PC-3 (cell line): Measurements from ENCODE around the gene SYS1. TPM values are rescaled to one million over a fixed set of nuclear protein-coding genes. Genes with fewer than 3 reads are reported as not detected.

Source experiments
- ATAC-seq: fragments of 200-7000 bp; cut with Tn5 transposase; 2 replicates; pipeline ENCODE4 v1.9.1; 2020; ENCODE audit warnings: mild to moderate bottlenecking, moderate library complexity
- BruUV-seq: library from RNA; stranded (reverse); fragments of 400-500 nt; replicated peaks from 2 replicates; lab custom pipeline; 2021; lab: Mats Ljungman, UMichigan
- CTCF ChIA-PET: fragments of 300-600 bp; sonication (Branson Sonifier 250); formaldehyde crosslinking; loops from one replicate; lab custom pipeline; 2022; ENCODE audit warnings: antibody characterized with exemption; lab: Charles Lee
- POLR2A ChIA-PET: fragments of 300-600 bp; sonication (Branson Sonifier 250); formaldehyde crosslinking; loops from one replicate; lab custom pipeline; 2022; ENCODE audit warnings: antibody characterized with exemption; ENCODE audit not compliant: unreplicated experiment; lab: Charles Lee
- DNase-seq: peaks from one replicate; pipeline ENCODE4 v3.0.0-alpha.2; 2015
- H2AFZ ChIP-seq: fragments of 300-600 bp; sonication (generic); 2 replicates; pipeline ENCODE4 v1.6.0; 2016; ENCODE audit warnings: antibody characterized with exemption, low read length
- H3F3A ChIP-seq: fragments of 300-600 bp; sonication (generic); one replicate; pipeline ENCODE4 v1.6.0; 2017; ENCODE audit warnings: antibody characterized with exemption, low read length, control low read depth, mild to moderate bottlenecking; ENCODE audit not compliant: unreplicated experiment
- H3K27ac ChIP-seq: fragments of 300-600 bp; sonication (generic); 2 replicates; pipeline ENCODE4 v1.5.1; 2016; ENCODE audit warnings: mild to moderate bottlenecking, low read length
- H3K27me3 ChIP-seq: fragments of 300-600 bp; sonication (generic); 2 replicates; pipeline ENCODE4 v1.6.1; 2016; ENCODE audit warnings: low read length, mixed read lengths
- H3K36me3 ChIP-seq: fragments of 300-600 bp; sonication (generic); 2 replicates; pipeline ENCODE4 v1.6.1; 2016; ENCODE audit warnings: low read depth, mixed run types, low read length, mixed read lengths
- H3K4me1 ChIP-seq: fragments of 300-600 bp; sonication (generic); 2 replicates; pipeline ENCODE4 v1.5.1; 2016; ENCODE audit warnings: low read length; ENCODE audit not compliant: insufficient read depth
- H3K4me2 ChIP-seq: fragments of 300-600 bp; sonication (generic); 2 replicates; pipeline ENCODE4 v1.6.0; 2016; ENCODE audit warnings: low read length
- H3K4me3 ChIP-seq: fragments of 300-600 bp; sonication (generic); 2 replicates; pipeline ENCODE4 v1.5.1; 2016; ENCODE audit warnings: mild to moderate bottlenecking, low read length, mixed read lengths
- H3K79me2 ChIP-seq: fragments of 300-600 bp; sonication (generic); 2 replicates; pipeline ENCODE4 v1.6.1; 2017; ENCODE audit warnings: low read length, mixed read lengths
- H3K9ac ChIP-seq: fragments of 300-600 bp; sonication (generic); 2 replicates; pipeline ENCODE4 v1.6.0; 2016; ENCODE audit warnings: mild to moderate bottlenecking, low read length
- H3K9me2 ChIP-seq: fragments of 300-600 bp; sonication (generic); replicated peaks from 2 replicates; pipeline ENCODE4 v1.6.1; 2016; ENCODE audit warnings: mixed run types, low read length, mixed read lengths
- H3K9me3 ChIP-seq: fragments of 300-600 bp; sonication (generic); 2 replicates; pipeline ENCODE4 v1.6.1; 2016; ENCODE audit warnings: low read length, mixed read lengths
- H4K20me1 ChIP-seq: fragments of 300-600 bp; sonication (generic); 2 replicates; pipeline ENCODE4 v1.6.1; 2016; ENCODE audit warnings: low read length, mixed read lengths
- EZH2 ChIP-seq: fragments of 300-600 bp; sonication (generic); IDR thresholded peaks from one replicate; pipeline ENCODE4 v1.6.1; 2017; ENCODE audit warnings: antibody characterized with exemption, mild to moderate bottlenecking, low read length; ENCODE audit not compliant: unreplicated experiment
- EZH2phosphoT487 ChIP-seq: fragments of 300-600 bp; sonication (generic); IDR thresholded peaks from 2 replicates; pipeline ENCODE4 v1.6.1; 2018; ENCODE audit warnings: mild to moderate bottlenecking, antibody characterized with exemption, low read length, borderline replicate concordance
- intact Hi-C: fragments of 100-400 bp; cut with micrococcal nuclease; formaldehyde crosslinking; loops from 2 replicates; pipeline ENCODE4 v1.9.0; 2023
- total RNA-seq: library from RNA; depleted of rRNA; stranded (reverse); fragments of >200 nt; gene quantifications from 2 replicates; pipeline ENCODE4 v1.2.3, GENCODE V29; 2014
- TF ChIP-seq, protein P1 (sequence below): fragments of 300-600 bp; sonication (generic); conservative IDR thresholded peaks from 2 replicates; pipeline ENCODE4 v1.5.1; 2017; ENCODE audit warnings: antibody characterized with exemption, low read depth, mild to moderate bottlenecking, low read length

Gene SYS1
- total RNA-seq, 1 experiment from 2014 or later, result 45.2 TPM

- Histone ChIP-seq H3K9me3 (no peaks in the 10 kb centered on the region), H3K27me3 (no peaks in the 10 kb centered on the region), H3K9ac (no peak overlapping the region), H3K79me2 (peaks cover 11% of the 10 kb centered on the region), H3K36me3 (peaks cover 71% of the 10 kb centered on the region), H3K4me3 (no peak overlapping the region), H3K4me2 (no peak overlapping the region), H4K20me1 (peaks cover 16% of the 10 kb centered on the region; the same call in 1 of the 2 replicates), H3K4me1 (0 out of 2 replicates have a peak, but pooled peaks cover 5% of the 10 kb centered on the region), H3K27ac (no peak overlapping the region), H2AFZ (no peak overlapping the region), H3F3A (no peaks in the 10 kb centered on the region), H3K9me2 (no peaks in the 10 kb centered on the region)
- no TSS peak for BruUV-seq
- DNase-seq, result no peak
- intact Hi-C loops, result no loop called here
- peak; percentile 43 for ATAC-seq
- POLR2A ChIA-PET, result interaction anchor here (0.5 kb wide), 1 partner anchor 14 kb away, joined by 3 read pairs; no protein-coding TSS in a partner anchor
- no peak for TF ChIP-seq EZH2
- TF ChIP-seq, protein P1, sequence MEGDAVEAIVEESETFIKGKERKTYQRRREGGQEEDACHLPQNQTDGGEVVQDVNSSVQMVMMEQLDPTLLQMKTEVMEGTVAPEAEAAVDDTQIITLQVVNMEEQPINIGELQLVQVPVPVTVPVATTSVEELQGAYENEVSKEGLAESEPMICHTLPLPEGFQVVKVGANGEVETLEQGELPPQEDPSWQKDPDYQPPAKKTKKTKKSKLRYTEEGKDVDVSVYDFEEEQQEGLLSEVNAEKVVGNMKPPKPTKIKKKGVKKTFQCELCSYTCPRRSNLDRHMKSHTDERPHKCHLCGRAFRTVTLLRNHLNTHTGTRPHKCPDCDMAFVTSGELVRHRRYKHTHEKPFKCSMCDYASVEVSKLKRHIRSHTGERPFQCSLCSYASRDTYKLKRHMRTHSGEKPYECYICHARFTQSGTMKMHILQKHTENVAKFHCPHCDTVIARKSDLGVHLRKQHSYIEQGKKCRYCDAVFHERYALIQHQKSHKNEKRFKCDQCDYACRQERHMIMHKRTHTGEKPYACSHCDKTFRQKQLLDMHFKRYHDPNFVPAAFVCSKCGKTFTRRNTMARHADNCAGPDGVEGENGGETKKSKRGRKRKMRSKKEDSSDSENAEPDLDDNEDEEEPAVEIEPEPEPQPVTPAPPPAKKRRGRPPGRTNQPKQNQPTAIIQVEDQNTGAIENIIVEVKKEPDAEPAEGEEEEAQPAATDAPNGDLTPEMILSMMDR, result 0 out of 2 replicates have a peak, but pooled peaks have one; percentile 16
- no peak for TF ChIP-seq EZH2phosphoT487
- CTCF ChIA-PET, result no interaction called here
Measured at GRCh38 chr20:45329497-45330319, 33.2 kb upstream of the SYS1 start.

DNA sequence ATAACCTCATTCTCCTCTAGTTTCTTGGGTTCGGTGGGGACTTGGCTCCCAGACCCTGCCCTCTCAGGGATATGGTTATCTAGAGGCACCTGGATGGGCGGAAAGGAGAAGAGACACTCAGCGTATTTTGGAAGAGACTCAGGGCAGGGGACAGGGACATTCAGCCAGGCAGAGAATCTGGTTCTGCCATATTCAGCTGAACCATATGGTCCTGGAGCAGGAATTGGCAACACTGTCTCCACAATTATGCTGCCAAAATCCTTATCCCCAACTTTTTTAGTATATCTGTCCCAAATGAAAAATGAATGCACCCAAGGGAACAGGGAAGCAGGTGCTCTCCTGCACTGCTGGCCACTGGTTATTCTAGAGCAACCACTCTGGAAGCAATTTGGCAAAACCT lies 32.5 kb upstream of the SYS1 start:
- ChIA-PET CTCF (no interaction called here), POLR2A (no interaction called here)
- Histone ChIP-seq H3K36me3 (peaks cover 75% of the 10 kb centered on the region), H3K9me2 (no peaks in the 10 kb centered on the region), H3K4me3 (no peak overlapping the region), H3K27me3 (no peaks in the 10 kb centered on the region), H3K9ac (no peak overlapping the region), H2AFZ (no peak overlapping the region), H3K4me2 (no peak overlapping the region), H3K79me2 (peaks cover 19% of the 10 kb centered on the region), H3K4me1 (peaks cover 6% of the 10 kb centered on the region; the same call in 1 of the 2 replicates), H4K20me1 (peaks cover 16% of the 10 kb centered on the region; the same call in 1 of the 2 replicates), H3K27ac (no peak overlapping the region), H3K9me3 (no peaks in the 10 kb centered on the region), H3F3A (no peaks in the 10 kb centered on the region)
- BruUV-seq, result no TSS peak
- intact Hi-C loops, result no loop called here
- TF ChIP-seq EZH2 (no peak), EZH2phosphoT487 (no peak)
- TF ChIP-seq, protein P1, result no peak
- DNase-seq, result no peak
- ATAC-seq, result no peak
